K562 (cell line): Measurements from ENCODE around the gene NVL. TPM values are rescaled to one million over a fixed set of nuclear protein-coding genes. Genes with fewer than 3 reads are reported as not detected.

Source experiments
- ATAC-seq: fragments of 200-7000 bp; cut with Tn5 transposase; 3 replicates; pipeline ENCODE4 v1.9.1; 2020; ENCODE audit warnings: moderate library complexity
- BruUV-seq: library from RNA; stranded (reverse); fragments of 400-500 nt; replicated peaks from 2 replicates; lab custom pipeline; 2021; lab: Mats Ljungman, UMichigan
- CTCF ChIA-PET: fragments of 300-600 bp; formaldehyde crosslinking; extraction: SDS; loops from one replicate; lab custom pipeline; 2021; ENCODE audit warnings: low intra/inter-chr PET ratio; lab: Yijun Ruan, JAX
- POLR2A ChIA-PET: fragments of 300-600, 350-650 bp; sonication (Branson Sonifier 250); formaldehyde crosslinking; extraction: SDS; loops from one replicate; lab custom pipeline; 2021; ENCODE audit warnings: antibody characterized with exemption, inconsistent platforms; lab: Yijun Ruan, JAX
- DNase-seq, 4 experiments: peaks; one replicate each; pipeline versions ENCODE4 v3.0.0 to v3.0.0-alpha.2; 2011 to 2018; ENCODE audit warnings: low spot score in 3 of 4, mixed read lengths in 3 of 4; ENCODE audit errors: extremely low read depth in 1 of 4
- FAIRE-seq: peaks from 2 replicates; lab custom pipeline; 2011; peaks lifted over from hg19 to GRCh38; lab: Jason Lieb, UNC
- H2AFZ ChIP-seq: 2 replicates; pipeline ENCODE4 v1.6.0; 2011; ENCODE audit warnings: low read depth, low read length, control low read depth, inconsistent platforms
- H3K27ac ChIP-seq: fragments of 200-600 bp; 3 replicates; pipeline ENCODE4 v1.8.0; 2011; ENCODE audit warnings: low read depth, mild to moderate bottlenecking, control low read depth, inconsistent platforms, low read length, moderate library complexity, mixed read lengths; ENCODE audit errors: extremely low read depth
- H3K27me3 ChIP-seq, 2 experiments: fragments of 300-600 bp in 1 of 2; 2 replicates in 1 of 2; 3 replicates in 1 of 2; pipeline versions ENCODE4 v1.6.0 to v1.8.0; 2011; ENCODE audit warnings: inconsistent platforms in 2 of 2, low read length in 2 of 2, mild to moderate bottlenecking in 1 of 2, mixed read lengths in 1 of 2, moderate library complexity in 1 of 2; ENCODE audit not compliant: control insufficient read depth in 2 of 2, insufficient read depth in 2 of 2
- H3K36me3 ChIP-seq: fragments of 300-600 bp; 3 replicates; pipeline ENCODE4 v1.8.0; 2011; ENCODE audit warnings: mild to moderate bottlenecking, low read length, inconsistent platforms; ENCODE audit not compliant: control insufficient read depth, insufficient read depth
- H3K4me1 ChIP-seq, 2 experiments: fragments of 200-600 bp in 1 of 2; replicated peaks in 1 of 2; 2 replicates in 1 of 2; 3 replicates in 1 of 2; pipeline versions ENCODE4 v1.5.1 to v1.8.0; 2011; ENCODE audit warnings: inconsistent platforms in 2 of 2, low read length in 2 of 2, mild to moderate bottlenecking in 1 of 2, mixed read lengths in 1 of 2, moderate library complexity in 1 of 2; ENCODE audit not compliant: control insufficient read depth in 2 of 2, insufficient read depth in 2 of 2
- H3K4me2 ChIP-seq: 2 replicates; pipeline ENCODE4 v1.6.1; 2011; ENCODE audit warnings: low read length, control low read depth, inconsistent platforms, mixed read lengths; ENCODE audit not compliant: insufficient read depth
- H3K4me3 ChIP-seq: fragments of 200-600 bp; sonication (generic), shearing (Covaris generic); 2 replicates; pipeline ENCODE4 v1.5.1; 2016; ENCODE audit warnings: control low read depth, inconsistent platforms
- H3K79me2 ChIP-seq: fragments of 200-600 bp; 3 replicates; pipeline ENCODE4 v1.8.0; 2011; ENCODE audit warnings: low read length, inconsistent platforms; ENCODE audit not compliant: control insufficient read depth, insufficient read depth
- H3K9ac ChIP-seq, 2 experiments: 2 replicates each; pipeline versions ENCODE4 v1.6.0 to v1.6.1; 2011; ENCODE audit warnings: low read depth in 2 of 2, low read length in 2 of 2, control low read depth in 1 of 2, inconsistent platforms in 1 of 2, mild to moderate bottlenecking in 1 of 2, mixed read lengths in 1 of 2; ENCODE audit not compliant: insufficient read depth in 1 of 2
- H3K9me1 ChIP-seq: one replicate; pipeline ENCODE4 v1.6.0; 2011; ENCODE audit warnings: inconsistent platforms, mild to moderate bottlenecking, low read length, moderate library complexity; ENCODE audit not compliant: control insufficient read depth, insufficient read depth
- H3K9me3 ChIP-seq: replicated peaks from 2 replicates; pipeline ENCODE4 v1.5.1; 2011; ENCODE audit warnings: low read depth, low read length, inconsistent platforms; ENCODE audit not compliant: control insufficient read depth, insufficient read depth
- H4K20me1 ChIP-seq: replicated peaks from 2 replicates; pipeline ENCODE4 v1.6.1; 2011; ENCODE audit warnings: low read length, inconsistent platforms, mixed read lengths; ENCODE audit not compliant: control insufficient read depth, insufficient read depth
- ELK1 ChIP-seq: sonication (generic); formaldehyde crosslinking; IDR thresholded peaks from 2 replicates; pipeline ENCODE4 v1.8.1; 2022; ENCODE audit warnings: missing genetic modification reagents
- HNRNPK ChIP-seq: fragments of 200-400 bp; formaldehyde crosslinking; IDR thresholded peaks from one replicate; pipeline ENCODE4 v1.6.1; 2018; ENCODE audit warnings: mild to moderate bottlenecking, low read depth, low read length; ENCODE audit not compliant: poor library complexity, severe bottlenecking
- HNRNPUL1 ChIP-seq: fragments of 200-400 bp; formaldehyde crosslinking; IDR thresholded peaks from 2 replicates; pipeline ENCODE4 v1.6.1; 2017; ENCODE audit warnings: low read length
- IRF9 ChIP-seq: fragments of 450-650 bp; IDR thresholded peaks from 2 replicates; pipeline ENCODE4 v1.6.1; 2016; ENCODE audit warnings: missing biosample characterization, missing genetic modification characterization
- MNT ChIP-seq, 2 experiments: fragments of 450-650 bp; conservative IDR thresholded peaks; 2 replicates each; pipeline ENCODE4 v1.6.1; 2017; ENCODE audit warnings: mild to moderate bottlenecking in 2 of 2, moderate library complexity in 2 of 2
- PML ChIP-seq: IDR thresholded peaks from 2 replicates; pipeline ENCODE4 v1.6.1; 2012; ENCODE audit warnings: low read length, inconsistent platforms
- PTRF ChIP-seq: fragments of 450-650 bp; IDR thresholded peaks from 2 replicates; pipeline ENCODE4 v1.6.1; 2016; ENCODE audit warnings: mild to moderate bottlenecking, missing genetic modification characterization, missing compliant biosample characterization
- RBM14 ChIP-seq: fragments of 200-400 bp; formaldehyde crosslinking; IDR thresholded peaks from 2 replicates; pipeline ENCODE4 v1.6.1; 2018; ENCODE audit warnings: low read depth, mild to moderate bottlenecking, low read length, moderate library complexity, borderline replicate concordance; ENCODE audit not compliant: insufficient read depth
- SMARCA4 ChIP-seq: fragments of 450-650 bp; IDR thresholded peaks from 2 replicates; pipeline ENCODE4 v1.6.1; 2016
- ZBTB8A ChIP-seq: fragments of 450-650 bp; IDR thresholded peaks from 2 replicates; pipeline ENCODE4 v1.6.1; 2018; ENCODE audit warnings: mild to moderate bottlenecking, moderate library complexity; ENCODE audit not compliant: partially characterized antibody
- ZNF212 ChIP-seq: fragments of 450-650 bp; formaldehyde crosslinking; IDR thresholded peaks from 2 replicates; pipeline ENCODE4 v1.4.0; 2020; ENCODE audit warnings: mild to moderate bottlenecking
- WGBS: fragments of 100-300 bp; shearing (Covaris generic); methylation state at CpG from one replicate; pipeline ENCODE4 v1.1.6; 2016; ENCODE audit warnings: low coverage, mixed read lengths; ENCODE audit not compliant: insufficient coverage; ENCODE audit errors: missing lambda C conversion rate; 5-methylcytosine and 5-hydroxymethylcytosine counted together
- in situ Hi-C: fragments of 300-500 bp; cut with MboI; formaldehyde crosslinking; loops from 4 replicates; pipeline ENCODE4 v1.15.0; 2018; ENCODE audit warnings: inconsistent platforms, mixed read lengths
- intact Hi-C: fragments of 100-400 bp; cut with micrococcal nuclease; formaldehyde crosslinking; loops from 2 replicates; pipeline ENCODE4 v1.14.2; 2022
- polyA plus RNA-seq, 8 experiments: library from polyadenylated mRNA; depleted of rRNA in 4 of 8; stranded (reverse) in 5 of 8; unstranded in 3 of 8; fragments of >200 nt; fragmentation: Nextera tagmentation in 2 of 8; fragmentation: Illumina TruSeq in 1 of 8; extraction: Ambion mirVana in 2 of 8; extraction: Trizol in 1 of 8; gene quantifications; 2 replicates each; pipeline versions ENCODE4 v1.2.1 to v1.2.3, GENCODE V29; 2011 to 2014; ENCODE audit warnings: inconsistent platforms in 1 of 8, missing spikeins in 1 of 8
- total RNA-seq, 7 experiments: library from RNA; depleted of rRNA in 6 of 7; stranded (reverse); fragments of >200 nt in 6 of 7; fragmentation: Illumina TruSeq in 2 of 7; extraction: Trizol in 2 of 7; gene quantifications; 2 replicates each; pipeline versions ENCODE4 v1.2.1 to v1.2.3, GENCODE V29; 2011 to 2021; ENCODE audit warnings: low replicate concordance in 1 of 7

Gene NVL
- total and polyA plus RNA-seq, 9 of the 15 experiments (the other 6 are each of a cell fraction or from before 2014, with no cell fraction given) = 32.5 to 86.6 (median 62.9) TPM

GRCh38 chr1:224302947-224303346, 27.0 kb downstream of the NVL start:
- Histone ChIP-seq H3K9me3 (no peaks in the 10 kb centered on the region), H2AFZ (no peak overlapping the region), H3K79me2 (no peaks in the 10 kb centered on the region), H3K9me1 (no peaks in the 10 kb centered on the region), H3K9ac (no peak overlapping the region), H3K4me1 (no peaks in the 10 kb centered on the region), H3K4me3 (no peak overlapping the region), H3K27ac (no peak overlapping the region), H3K27me3 (no peaks in the 10 kb centered on the region), H3K4me2 (no peak overlapping the region), H3K36me3 (peaks cover 90% of the 10 kb centered on the region), H4K20me1 (no peaks in the 10 kb centered on the region)
- ATAC-seq = no peak
- intact Hi-C loops (no loop called here), in situ Hi-C loops (no loop called here)
- no peak for TF ChIP-seq HNRNPK
- TF ChIP-seq PML = no peak
- no peak for TF ChIP-seq MNT (conservative IDR thresholded peaks at IDR 0.05)
- no peak for TF ChIP-seq SMARCA4
- no peak for TF ChIP-seq IRF9 (tag)
- no peak for TF ChIP-seq ELK1
- no peak for TF ChIP-seq ZNF212 (CRISPR knock-in tag)
- TF ChIP-seq HNRNPUL1 = no peak
- TF ChIP-seq PTRF (tag) = no peak
- TF ChIP-seq ZBTB8A = no peak
- TF ChIP-seq RBM14 = no peak
- WGBS = 95% methylated on average over 7 of the region's 7 CpGs
- ChIA-PET CTCF (no interaction called here), POLR2A (interaction anchor here (0.9 kb wide), 1 partner anchor 11 kb away, joined by 3 read pairs; no protein-coding TSS in a partner anchor)
- no TSS peak for BruUV-seq
- FAIRE-seq = no peak
- DNase-seq = no peak
